ENCODE results near the gene TRIM45.
A peak's percentile ranks its signal among the peaks of the same experiment; 100 is the strongest.

The TRIM45 gene

GRCh38 chr1:117101334-117101733, 20.2 kb downstream of the TRIM45 start:
- no peak for DNase-seq (ENCODE audit: low read depth in 3 of 3)

- DNase-seq (ENCODE audit: low read depth in 3 of 3): no peak
Observed at GRCh38 chr1:117098287-117098890, 23.2 kb downstream of the TRIM45 start.

GRCh38 chr1:117097443-117097842, 24.1 kb downstream of the TRIM45 start:
- no peak for DNase-seq (ENCODE audit: low read depth in 3 of 3)

GRCh38 chr1:117096951-117097408, 24.6 kb downstream of the TRIM45 start:
- no peak for DNase-seq (ENCODE audit: low read depth in 3 of 3)

GRCh38 chr1:117094841-117095604, 26.5 kb downstream of the TRIM45 start:
- DNase-seq (ENCODE audit: low read depth in 3 of 3): no peak

- DNase-seq (ENCODE audit: low read depth in 3 of 3): peak in 1 of 3 donors; percentile 34
Observed at GRCh38 chr1:117093870-117094621, 27.5 kb downstream of the TRIM45 start.

DNA sequence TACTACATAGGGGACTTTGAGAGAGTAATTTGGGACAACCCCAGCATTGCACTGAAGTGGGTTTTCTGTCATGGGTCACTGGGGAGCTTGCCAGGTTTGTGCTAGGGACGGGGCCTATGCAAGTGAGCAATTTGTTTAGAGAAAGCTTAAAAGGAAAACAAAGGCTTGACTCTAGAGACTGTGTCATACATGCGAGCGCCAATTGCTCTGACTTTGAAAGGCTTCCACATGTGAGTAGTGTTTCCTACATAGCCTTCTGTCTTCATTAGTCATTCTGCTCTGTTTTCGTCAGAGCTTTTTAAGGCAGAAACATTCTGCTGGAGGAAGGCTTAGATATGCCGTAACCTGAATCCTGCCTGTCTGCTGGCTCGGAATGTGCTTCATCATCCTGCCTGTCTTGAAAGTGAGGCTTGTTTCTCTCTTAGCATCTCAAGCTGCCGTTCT, 28.4 kb downstream of the TRIM45 start:
- no peak for DNase-seq (ENCODE audit: low read depth in 3 of 3)

- DNase-seq (ENCODE audit: low read depth in 3 of 3): no peak
Observed at GRCh38 chr1:117092594-117092993, 29.0 kb downstream of the TRIM45 start.

- no peak for DNase-seq (ENCODE audit: low read depth in 3 of 3)
Observed at GRCh38 chr1:117089996-117090395, 31.6 kb downstream of the TRIM45 start.

DNA sequence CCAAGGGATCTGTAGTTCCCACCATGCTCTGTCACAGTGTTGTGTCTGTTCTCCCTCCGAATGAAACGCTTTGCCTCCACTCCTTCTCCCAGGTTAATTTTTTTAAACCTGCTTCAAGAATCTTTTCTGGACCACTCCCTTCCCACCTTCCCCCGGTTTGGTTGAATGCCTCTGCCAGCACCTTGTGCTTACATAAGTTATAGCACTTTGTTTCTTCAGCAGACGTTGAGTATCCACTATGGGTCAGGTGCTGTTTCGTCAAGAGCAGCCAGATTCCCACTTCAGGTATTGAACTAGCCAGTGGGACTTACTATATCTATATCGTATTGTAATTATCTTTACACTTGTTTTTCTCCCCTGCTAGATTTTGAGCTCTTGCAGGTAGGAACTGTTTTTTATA, 33.9 kb downstream of the TRIM45 start:
- DNase-seq (ENCODE audit: low read depth in 3 of 3): no peak

GRCh38 chr1:117084231-117084630, 37.3 kb downstream of the TRIM45 start:
- DNase-seq (ENCODE audit: low read depth in 3 of 3): no peak

- no peak for DNase-seq (ENCODE audit: low read depth in 3 of 3)
Observed at GRCh38 chr1:117079737-117080136, 41.8 kb downstream of the TRIM45 start.

GRCh38 chr1:117077267-117077666, 44.3 kb downstream of the TRIM45 start:
- peak in 1 of 3 donors; percentile 51 for DNase-seq (ENCODE audit: low read depth in 3 of 3)

- DNase-seq (ENCODE audit: low read depth in 3 of 3): no peak
Observed at GRCh38 chr1:117076648-117077047, 44.9 kb downstream of the TRIM45 start.

- DNase-seq (ENCODE audit: low read depth in 3 of 3): no peak
Observed at GRCh38 chr1:117070124-117070523, 51.4 kb downstream of the TRIM45 start.

DNA sequence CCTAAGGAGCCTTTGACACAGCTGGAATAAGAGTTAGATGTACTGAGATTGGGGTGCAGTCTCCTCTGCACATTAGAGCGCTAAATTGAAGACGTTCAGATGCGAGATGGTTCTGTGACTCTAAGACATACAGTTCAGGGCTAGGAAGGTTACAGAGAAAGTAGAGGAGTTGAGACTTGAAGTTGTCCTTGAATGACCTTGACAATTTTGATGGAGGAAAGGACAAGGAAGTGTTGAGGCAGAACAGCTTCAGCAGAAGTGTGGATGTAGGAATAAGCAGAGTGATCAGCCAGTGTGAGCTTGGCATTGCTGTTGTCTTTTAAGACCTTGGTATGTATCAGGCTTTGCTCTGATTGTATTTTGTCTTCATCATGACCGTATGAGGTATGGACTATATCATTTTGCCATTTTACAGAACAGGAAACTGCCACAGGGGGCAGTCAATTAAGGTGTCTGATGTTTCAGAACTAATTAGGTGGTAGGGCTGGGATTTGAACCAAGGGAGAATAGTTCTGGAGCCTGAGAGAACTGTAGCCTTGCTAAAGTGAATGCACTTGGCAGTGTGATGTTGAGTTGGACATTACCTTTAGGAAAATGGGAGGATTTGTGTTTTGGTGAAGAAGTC, 52.2 kb downstream of the TRIM45 start:
- DNase-seq (ENCODE audit: low read depth in 3 of 3): no peak

- DNase-seq (ENCODE audit: low read depth in 3 of 3): no peak
Observed at GRCh38 chr1:117068580-117068979, 53.0 kb downstream of the TRIM45 start.

DNA sequence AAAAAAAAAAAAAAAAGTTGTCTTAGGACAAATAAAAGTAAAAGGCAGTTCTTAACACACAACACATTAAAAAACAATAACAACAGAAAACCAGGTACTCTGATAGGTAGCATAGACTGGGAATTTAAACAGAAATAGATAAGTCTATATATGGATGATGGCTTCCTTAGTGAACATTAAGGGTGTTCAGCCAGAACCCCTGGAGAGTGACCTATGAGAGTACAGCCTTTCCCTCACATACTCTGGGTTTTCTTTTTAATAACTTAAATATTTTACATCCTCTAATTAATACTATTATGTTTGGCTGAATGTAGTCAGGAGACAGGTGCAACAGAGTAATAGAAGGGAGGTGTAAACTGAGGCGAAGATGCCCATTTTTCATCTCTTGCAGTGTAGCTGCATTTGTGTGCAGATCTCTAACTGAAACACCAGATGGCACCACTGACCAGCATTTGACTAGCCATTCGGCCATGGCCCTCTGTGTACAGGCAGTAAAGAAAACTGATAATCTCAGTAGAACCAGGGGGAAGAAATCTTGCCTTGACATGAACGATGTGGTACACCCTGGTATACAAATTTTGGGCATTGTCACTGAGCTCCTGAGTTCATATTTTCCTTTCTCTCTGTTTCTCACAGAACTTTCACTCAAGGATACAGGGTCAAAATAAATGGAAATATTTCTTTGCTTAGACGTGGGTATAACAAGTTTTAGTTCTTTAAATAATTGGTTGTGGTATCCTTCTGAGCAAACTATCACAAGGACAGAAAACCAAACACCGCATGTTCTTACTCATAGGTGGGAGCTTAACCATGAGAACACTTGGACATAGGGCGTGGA, 53.8 kb downstream of the TRIM45 start:
- no peak for DNase-seq (ENCODE audit: low read depth in 3 of 3)

GRCh38 chr1:117066367-117066766, 55.2 kb downstream of the TRIM45 start:
- no peak for DNase-seq (ENCODE audit: low read depth in 3 of 3)

DNA sequence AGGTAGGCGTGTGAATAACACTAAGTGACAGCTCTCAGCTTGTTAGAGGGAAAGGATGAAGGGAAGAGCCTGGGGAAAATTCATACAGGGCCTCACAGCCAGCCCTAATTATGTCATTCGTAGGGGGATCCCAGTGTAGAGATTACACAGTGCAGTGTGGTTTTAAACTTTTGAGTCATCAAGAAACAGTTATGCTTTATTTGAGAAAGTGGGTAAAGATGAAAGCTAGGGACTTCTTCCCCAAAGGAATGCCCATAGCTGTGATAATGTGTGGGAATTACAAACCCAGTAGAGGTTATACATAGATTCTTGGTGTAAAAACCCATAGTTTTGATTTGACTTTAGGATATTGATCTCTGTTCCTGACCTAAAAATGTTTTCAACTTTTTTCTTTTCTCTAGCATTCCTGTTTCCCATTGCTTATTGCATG, 59.5 kb downstream of the TRIM45 start:
- DNase-seq (ENCODE audit: low read depth in 3 of 3): no peak
